Measurements from ENCODE around the gene TMEM145. TPM values are rescaled to one million over a fixed set of nuclear protein-coding genes. Genes with fewer than 3 reads are reported as not detected.

The TMEM145 gene
- polyA plus RNA-seq, 1 donor from 2014 or later = 30.9 TPM

DNA sequence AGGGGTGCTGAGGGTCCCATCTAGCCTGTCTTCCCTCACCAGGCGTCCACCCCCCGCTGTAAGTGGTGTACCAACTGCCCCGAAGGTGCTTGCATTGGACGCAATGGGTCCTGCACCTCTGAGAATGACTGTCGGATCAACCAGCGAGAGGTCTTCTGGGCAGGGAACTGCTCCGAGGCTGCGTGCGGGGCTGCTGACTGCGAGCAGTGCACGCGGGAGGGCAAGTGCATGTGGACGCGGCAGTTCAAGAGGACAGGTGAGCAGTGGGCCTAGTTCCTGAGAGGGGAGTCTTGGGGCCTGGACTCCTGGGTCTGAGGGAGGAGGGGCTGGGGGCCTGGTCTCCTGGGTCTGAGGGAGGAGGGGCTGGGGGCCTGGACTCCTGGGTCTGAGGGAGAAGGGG is 49.2 kb downstream of the TMEM145 start:
- H4K20me1 ChIP-seq (ENCODE audit: insufficient read depth) = no peaks in the 10 kb centered on the region
- H2AFZ ChIP-seq (ENCODE audit: low read depth, low read length) = no peak overlapping the region
- no peaks in the 10 kb centered on the region for H3F3A ChIP-seq (ENCODE audit: insufficient read depth, low read length, poor library complexity, severe bottlenecking)
- H3K27ac ChIP-seq (ENCODE audit: low read length) = no peak overlapping the region
- H3K9me3 ChIP-seq (ENCODE audit: low read length) = no peaks in the 10 kb centered on the region
- no peaks in the 10 kb centered on the region for H3K9me2 ChIP-seq (ENCODE audit: insufficient read depth, low read length)
- H3K79me2 ChIP-seq (replicated peaks; ENCODE audit: insufficient read depth, low read length) = no peaks in the 10 kb centered on the region
- no peak overlapping the region for H3K4me2 ChIP-seq (ENCODE audit: low read length)
- TF ChIP-seq SMC3 (conservative IDR thresholded peaks at IDR 0.05; ENCODE audit: poor library complexity) (no peak), EZH2 (IDR thresholded peaks at IDR 0.05; ENCODE audit: borderline replicate concordance, insufficient read depth, low read length, poor library complexity, severe bottlenecking) (no peak), TAF1 (IDR thresholded peaks at IDR 0.05; ENCODE audit: low read depth) (no peak), EP300 (conservative IDR thresholded peaks at IDR 0.05; ENCODE audit: poor library complexity, severe bottlenecking) (no peak), MXI1 (conservative IDR thresholded peaks at IDR 0.05; ENCODE audit: poor library complexity, severe bottlenecking) (no peak), RAD21 (conservative IDR thresholded peaks at IDR 0.05) (no peak), POLR2AphosphoS5 (IDR thresholded peaks at IDR 0.05) (no peak)
- TF ChIP-seq, protein P1, sequence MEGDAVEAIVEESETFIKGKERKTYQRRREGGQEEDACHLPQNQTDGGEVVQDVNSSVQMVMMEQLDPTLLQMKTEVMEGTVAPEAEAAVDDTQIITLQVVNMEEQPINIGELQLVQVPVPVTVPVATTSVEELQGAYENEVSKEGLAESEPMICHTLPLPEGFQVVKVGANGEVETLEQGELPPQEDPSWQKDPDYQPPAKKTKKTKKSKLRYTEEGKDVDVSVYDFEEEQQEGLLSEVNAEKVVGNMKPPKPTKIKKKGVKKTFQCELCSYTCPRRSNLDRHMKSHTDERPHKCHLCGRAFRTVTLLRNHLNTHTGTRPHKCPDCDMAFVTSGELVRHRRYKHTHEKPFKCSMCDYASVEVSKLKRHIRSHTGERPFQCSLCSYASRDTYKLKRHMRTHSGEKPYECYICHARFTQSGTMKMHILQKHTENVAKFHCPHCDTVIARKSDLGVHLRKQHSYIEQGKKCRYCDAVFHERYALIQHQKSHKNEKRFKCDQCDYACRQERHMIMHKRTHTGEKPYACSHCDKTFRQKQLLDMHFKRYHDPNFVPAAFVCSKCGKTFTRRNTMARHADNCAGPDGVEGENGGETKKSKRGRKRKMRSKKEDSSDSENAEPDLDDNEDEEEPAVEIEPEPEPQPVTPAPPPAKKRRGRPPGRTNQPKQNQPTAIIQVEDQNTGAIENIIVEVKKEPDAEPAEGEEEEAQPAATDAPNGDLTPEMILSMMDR (IDR thresholded peaks at IDR 0.05; ENCODE audit: poor library complexity, severe bottlenecking) = no peak
- TF ChIP-seq, protein P2, sequence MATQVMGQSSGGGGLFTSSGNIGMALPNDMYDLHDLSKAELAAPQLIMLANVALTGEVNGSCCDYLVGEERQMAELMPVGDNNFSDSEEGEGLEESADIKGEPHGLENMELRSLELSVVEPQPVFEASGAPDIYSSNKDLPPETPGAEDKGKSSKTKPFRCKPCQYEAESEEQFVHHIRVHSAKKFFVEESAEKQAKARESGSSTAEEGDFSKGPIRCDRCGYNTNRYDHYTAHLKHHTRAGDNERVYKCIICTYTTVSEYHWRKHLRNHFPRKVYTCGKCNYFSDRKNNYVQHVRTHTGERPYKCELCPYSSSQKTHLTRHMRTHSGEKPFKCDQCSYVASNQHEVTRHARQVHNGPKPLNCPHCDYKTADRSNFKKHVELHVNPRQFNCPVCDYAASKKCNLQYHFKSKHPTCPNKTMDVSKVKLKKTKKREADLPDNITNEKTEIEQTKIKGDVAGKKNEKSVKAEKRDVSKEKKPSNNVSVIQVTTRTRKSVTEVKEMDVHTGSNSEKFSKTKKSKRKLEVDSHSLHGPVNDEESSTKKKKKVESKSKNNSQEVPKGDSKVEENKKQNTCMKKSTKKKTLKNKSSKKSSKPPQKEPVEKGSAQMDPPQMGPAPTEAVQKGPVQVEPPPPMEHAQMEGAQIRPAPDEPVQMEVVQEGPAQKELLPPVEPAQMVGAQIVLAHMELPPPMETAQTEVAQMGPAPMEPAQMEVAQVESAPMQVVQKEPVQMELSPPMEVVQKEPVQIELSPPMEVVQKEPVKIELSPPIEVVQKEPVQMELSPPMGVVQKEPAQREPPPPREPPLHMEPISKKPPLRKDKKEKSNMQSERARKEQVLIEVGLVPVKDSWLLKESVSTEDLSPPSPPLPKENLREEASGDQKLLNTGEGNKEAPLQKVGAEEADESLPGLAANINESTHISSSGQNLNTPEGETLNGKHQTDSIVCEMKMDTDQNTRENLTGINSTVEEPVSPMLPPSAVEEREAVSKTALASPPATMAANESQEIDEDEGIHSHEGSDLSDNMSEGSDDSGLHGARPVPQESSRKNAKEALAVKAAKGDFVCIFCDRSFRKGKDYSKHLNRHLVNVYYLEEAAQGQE (IDR thresholded peaks at IDR 0.05; ENCODE audit: borderline replicate concordance) = no peak
- H3K4me3 ChIP-seq (ENCODE audit: low read length) = no peak overlapping the region
- no peaks in the 10 kb centered on the region for H3K36me3 ChIP-seq (ENCODE audit: insufficient read depth, low read length)
- no peaks in the 10 kb centered on the region for H3K27me3 ChIP-seq (ENCODE audit: insufficient read depth, low read depth, low read length)
- no peak overlapping the region for H3K9ac ChIP-seq (ENCODE audit: low read length)

DNA sequence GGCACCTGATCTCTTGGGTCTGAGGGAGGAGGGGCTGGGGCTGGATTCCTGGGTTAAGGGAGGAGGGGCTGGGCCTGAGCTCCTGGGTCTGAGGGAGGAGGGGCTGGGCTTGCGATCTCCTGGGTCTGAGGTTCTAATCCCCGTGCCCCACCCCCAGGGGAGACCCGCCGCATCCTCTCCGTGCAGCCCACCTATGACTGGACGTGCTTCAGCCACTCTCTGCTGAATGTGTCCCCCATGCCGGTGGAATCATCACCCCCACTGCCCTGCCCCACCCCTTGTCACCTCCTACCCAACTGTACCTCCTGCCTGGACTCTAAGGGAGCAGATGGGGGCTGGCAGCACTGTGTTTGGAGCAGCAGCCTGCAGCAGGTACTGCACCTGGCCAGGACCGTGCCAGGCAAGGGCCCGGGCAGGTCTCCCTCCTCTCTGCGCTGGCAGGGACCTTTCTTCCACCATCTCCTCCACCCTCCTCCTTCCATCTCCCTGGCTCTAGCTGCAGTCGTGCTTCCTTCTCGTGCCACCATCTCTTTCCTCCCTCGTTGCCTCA is 49.9 kb downstream of the TMEM145 start:
- no peak overlapping the region for H3K9ac ChIP-seq (ENCODE audit: low read length)
- no peak overlapping the region for H3K27ac ChIP-seq (ENCODE audit: low read length)
- H3K27me3 ChIP-seq (ENCODE audit: insufficient read depth, low read depth, low read length) = no peaks in the 10 kb centered on the region
- no peak overlapping the region for H3K4me3 ChIP-seq (ENCODE audit: low read length)
- H3K79me2 ChIP-seq (replicated peaks; ENCODE audit: insufficient read depth, low read length) = no peaks in the 10 kb centered on the region
- TF ChIP-seq, protein P1 (IDR thresholded peaks at IDR 0.05; ENCODE audit: poor library complexity, severe bottlenecking) = no peak
- TF ChIP-seq, protein P2 (IDR thresholded peaks at IDR 0.05; ENCODE audit: borderline replicate concordance) = no peak
- TF ChIP-seq SMC3 (conservative IDR thresholded peaks at IDR 0.05; ENCODE audit: poor library complexity) (no peak), EP300 (conservative IDR thresholded peaks at IDR 0.05; ENCODE audit: poor library complexity, severe bottlenecking) (no peak), POLR2AphosphoS5 (IDR thresholded peaks at IDR 0.05) (no peak), MXI1 (conservative IDR thresholded peaks at IDR 0.05; ENCODE audit: poor library complexity, severe bottlenecking) (no peak)
- H4K20me1 ChIP-seq (ENCODE audit: insufficient read depth) = no peaks in the 10 kb centered on the region
- H3K9me3 ChIP-seq (ENCODE audit: low read length) = no peaks in the 10 kb centered on the region
- H3K9me2 ChIP-seq (ENCODE audit: insufficient read depth, low read length) = no peaks in the 10 kb centered on the region
- no peak overlapping the region for H3K4me2 ChIP-seq (ENCODE audit: low read length)
- no peak overlapping the region for H2AFZ ChIP-seq (ENCODE audit: low read depth, low read length)
- H3K36me3 ChIP-seq (ENCODE audit: insufficient read depth, low read length) = no peaks in the 10 kb centered on the region
- H3F3A ChIP-seq (ENCODE audit: insufficient read depth, low read length, poor library complexity, severe bottlenecking) = no peaks in the 10 kb centered on the region
